Measurements from ENCODE around the gene IL10RB. TPM values are rescaled to one million over a fixed set of nuclear protein-coding genes. Genes with fewer than 3 reads are reported as not detected.
"Not testable (repeated sequence)": the region's sequence is repeated elsewhere in the genome, so short reads cannot be mapped to it uniquely, and the experiment has no call there.

IL10RB gene
- total RNA-seq, 2 donors from 2014 or later: 6.6 to 27.0 TPM

DNA sequence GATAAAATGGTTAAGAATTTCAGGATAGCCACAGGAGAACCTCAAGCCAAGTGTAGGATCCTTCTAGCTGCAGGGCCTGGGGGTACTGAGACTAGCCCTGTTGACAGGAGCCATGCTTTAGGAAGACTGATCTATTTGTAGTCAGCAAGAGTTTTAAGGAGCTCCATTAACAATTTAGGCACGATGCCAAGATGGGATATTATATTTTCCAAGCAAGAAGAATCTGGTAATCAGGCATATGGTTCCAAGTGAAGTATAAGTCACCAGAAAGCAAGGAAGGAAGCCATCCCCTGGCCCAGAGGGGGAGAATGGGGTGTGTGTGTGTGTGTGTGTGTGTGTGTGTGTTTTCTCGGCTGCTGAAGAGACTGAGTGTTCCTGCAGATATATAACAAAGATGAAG, 29.4 kb upstream of the IL10RB start:
- no peak for ATAC-seq
- Histone ChIP-seq H3K27ac (no peak overlapping the region), H3K27me3 (no peaks in the 10 kb centered on the region), H3K4me1 (peaks cover 4% of the 10 kb centered on the region), H3K36me3 (replicated peaks in 1 of 2; ENCODE audit: insufficient read depth in 1 of 2, low read depth in 2 of 2) (no peaks in the 10 kb centered on the region), H3K4me3 (no peak overlapping the region), H3K9me3 (no peaks in the 10 kb centered on the region)
- TF ChIP-seq, protein P1, sequence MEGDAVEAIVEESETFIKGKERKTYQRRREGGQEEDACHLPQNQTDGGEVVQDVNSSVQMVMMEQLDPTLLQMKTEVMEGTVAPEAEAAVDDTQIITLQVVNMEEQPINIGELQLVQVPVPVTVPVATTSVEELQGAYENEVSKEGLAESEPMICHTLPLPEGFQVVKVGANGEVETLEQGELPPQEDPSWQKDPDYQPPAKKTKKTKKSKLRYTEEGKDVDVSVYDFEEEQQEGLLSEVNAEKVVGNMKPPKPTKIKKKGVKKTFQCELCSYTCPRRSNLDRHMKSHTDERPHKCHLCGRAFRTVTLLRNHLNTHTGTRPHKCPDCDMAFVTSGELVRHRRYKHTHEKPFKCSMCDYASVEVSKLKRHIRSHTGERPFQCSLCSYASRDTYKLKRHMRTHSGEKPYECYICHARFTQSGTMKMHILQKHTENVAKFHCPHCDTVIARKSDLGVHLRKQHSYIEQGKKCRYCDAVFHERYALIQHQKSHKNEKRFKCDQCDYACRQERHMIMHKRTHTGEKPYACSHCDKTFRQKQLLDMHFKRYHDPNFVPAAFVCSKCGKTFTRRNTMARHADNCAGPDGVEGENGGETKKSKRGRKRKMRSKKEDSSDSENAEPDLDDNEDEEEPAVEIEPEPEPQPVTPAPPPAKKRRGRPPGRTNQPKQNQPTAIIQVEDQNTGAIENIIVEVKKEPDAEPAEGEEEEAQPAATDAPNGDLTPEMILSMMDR (IDR thresholded peaks at IDR 0.05): no peak
- WGBS, 2 donors: 62 to 87% methylated on average over 2 of the region's 2 CpGs
- DNase-seq: no peak
- intact Hi-C loops (cut with DNase I): no loop called here

DNA sequence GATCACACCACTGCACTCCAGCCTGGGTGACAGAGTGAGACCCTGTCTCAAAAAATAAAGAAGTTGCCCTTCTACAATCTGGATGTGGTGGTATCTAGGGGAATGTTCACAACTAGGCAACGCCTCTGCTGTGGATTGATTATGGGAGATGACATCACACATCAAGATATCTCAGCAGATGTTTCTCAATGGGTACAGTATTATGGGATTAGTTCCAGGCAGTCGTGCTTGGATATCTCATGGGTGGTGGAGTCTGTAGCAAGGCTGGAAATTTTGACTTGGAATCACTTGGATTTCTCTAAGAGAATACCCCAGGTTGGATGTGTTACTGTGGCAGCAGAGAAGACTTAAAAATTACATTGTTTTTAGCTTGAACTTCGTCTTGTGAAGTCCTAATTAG, 28.7 kb upstream of the IL10RB start:
- Histone ChIP-seq H3K4me1 (no peaks in the 10 kb centered on the region), H3K4me3 (no peak overlapping the region), H3K27ac (no peak overlapping the region), H3K27me3 (no peaks in the 10 kb centered on the region), H3K36me3 (replicated peaks in 1 of 2; ENCODE audit: insufficient read depth in 1 of 2, low read depth in 2 of 2) (no peaks in the 10 kb centered on the region), H3K9me3 (no peaks in the 10 kb centered on the region)
- TF ChIP-seq, protein P1 (IDR thresholded peaks at IDR 0.05): no peak
- no peak for TF ChIP-seq POLR2A (IDR thresholded peaks at IDR 0.05)
- no peak for ATAC-seq
- intact Hi-C loops (cut with DNase I): no loop called here
- no peak for DNase-seq
- 83 to 86% methylated on average over 3 of the region's 3 CpGs for WGBS, 2 donors

DNA sequence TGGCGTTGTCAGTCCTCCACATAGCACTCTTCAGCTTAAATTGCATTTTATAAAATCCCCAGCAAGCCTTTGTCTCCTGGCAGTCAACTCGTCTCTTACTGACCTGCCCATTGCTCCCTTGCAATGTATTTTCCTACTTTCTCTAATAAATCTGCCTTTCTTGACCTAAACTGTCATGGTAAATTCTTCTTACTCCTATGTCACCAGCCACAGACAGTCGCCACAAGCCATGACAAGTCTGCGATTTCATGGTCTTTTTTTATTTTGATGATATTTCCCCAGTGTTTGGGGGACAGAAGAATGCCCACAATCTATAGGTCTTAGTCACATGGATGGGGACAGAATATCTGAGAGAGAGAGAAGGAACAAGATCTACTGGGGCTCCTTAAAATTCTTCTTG, 28.0 kb upstream of the IL10RB start:
- H3K27me3 ChIP-seq: no peaks in the 10 kb centered on the region
- ATAC-seq: no peak
- 80 to 89% methylated on average over 4 of the region's 4 CpGs for WGBS, 2 donors
- H3K4me1 ChIP-seq: no peaks in the 10 kb centered on the region
- H3K9me3 ChIP-seq: no peaks in the 10 kb centered on the region
- intact Hi-C loops (cut with DNase I): no loop called here
- no peak overlapping the region for H3K4me3 ChIP-seq
- no peaks in the 10 kb centered on the region for H3K36me3 ChIP-seq (replicated peaks in 1 of 2; ENCODE audit: insufficient read depth in 1 of 2, low read depth in 2 of 2)
- TF ChIP-seq POLR2A (IDR thresholded peaks at IDR 0.05): no peak
- TF ChIP-seq, protein P1 (IDR thresholded peaks at IDR 0.05): no peak
- H3K27ac ChIP-seq: no peak overlapping the region
- no peak for DNase-seq

DNA sequence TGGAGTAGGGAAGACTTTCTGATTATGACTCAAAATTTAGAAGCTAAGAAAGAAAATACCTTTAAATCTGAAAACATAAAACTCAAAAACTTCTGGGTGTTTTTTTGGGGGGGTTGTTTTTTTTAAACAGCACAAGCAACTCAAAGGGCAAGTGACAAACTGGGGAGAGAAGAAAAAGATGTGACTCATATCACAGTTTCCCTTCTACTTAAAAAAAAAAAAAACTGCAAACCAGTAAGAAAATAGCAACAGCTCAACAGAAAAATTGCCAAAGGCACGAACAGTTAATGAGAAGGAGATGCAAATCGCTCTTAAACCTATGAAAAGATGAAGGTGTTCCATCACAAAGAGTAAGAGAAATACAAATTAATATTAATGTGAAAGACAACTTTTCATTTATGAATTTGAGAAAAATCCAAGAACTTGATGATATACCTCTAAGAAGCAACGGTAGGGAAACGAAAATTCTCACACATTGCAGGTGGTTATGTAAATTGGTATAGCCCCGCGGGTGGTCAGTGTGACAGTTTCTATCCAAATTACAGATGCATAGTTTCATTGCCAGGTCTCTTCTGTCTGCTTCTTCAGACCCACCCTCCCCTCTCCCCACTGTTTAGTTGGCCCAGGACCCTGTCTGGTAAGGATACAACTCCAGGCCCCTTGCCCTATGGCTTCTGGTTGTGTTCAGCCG, 27.5 kb upstream of the IL10RB start:
- Histone ChIP-seq H3K36me3 (replicated peaks in 1 of 2; ENCODE audit: insufficient read depth in 1 of 2, low read depth in 2 of 2) (no peaks in the 10 kb centered on the region), H3K27ac (no peak overlapping the region), H3K4me1 (no peaks in the 10 kb centered on the region), H3K9me3 (no peaks in the 10 kb centered on the region), H3K4me3 (no peak overlapping the region), H3K27me3 (no peaks in the 10 kb centered on the region)
- intact Hi-C loops (cut with DNase I): no loop called here
- DNase-seq (no peak), ATAC-seq (no peak)
- TF ChIP-seq, protein P1 (IDR thresholded peaks at IDR 0.05): no peak
- no peak for TF ChIP-seq POLR2A (IDR thresholded peaks at IDR 0.05)
- 84 to 92% methylated on average over 7 of the region's 7 CpGs for WGBS, 2 donors

DNA sequence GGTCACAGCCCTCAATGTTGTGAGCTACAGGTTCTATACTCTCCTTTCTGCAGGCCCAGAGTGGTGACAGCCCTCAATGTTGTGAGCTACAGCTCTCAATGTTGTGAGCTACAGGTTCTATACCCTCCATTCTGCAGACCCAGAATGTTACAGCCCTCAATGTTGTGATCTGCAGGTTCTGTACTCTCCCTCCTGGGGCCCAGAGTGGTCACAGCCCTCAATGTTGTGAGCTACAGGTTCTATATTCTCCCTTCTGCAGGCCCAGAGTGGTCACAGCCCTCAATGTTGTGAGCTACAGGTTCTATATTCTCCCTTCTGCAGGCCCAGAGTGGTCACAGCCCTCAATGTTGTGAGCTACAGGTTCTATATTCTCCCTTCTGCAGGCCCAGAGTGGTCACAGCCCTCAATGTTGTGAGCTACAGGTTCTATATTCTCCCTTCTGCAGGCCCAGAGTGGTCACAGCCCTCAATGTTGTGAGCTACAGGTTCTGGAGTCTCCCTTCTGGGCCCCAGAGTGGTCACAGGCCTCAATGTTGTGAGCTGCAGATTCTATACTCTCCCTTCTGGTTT, 26.5 kb upstream of the IL10RB start:
- ATAC-seq; H3K36me3 ChIP-seq (replicated peaks in 1 of 2; ENCODE audit: insufficient read depth in 1 of 2, low read depth in 2 of 2); H3K27me3 ChIP-seq: not testable (repeated sequence)

More for the DNA sequence above, 26.5 kb upstream of the IL10RB start:
- H3K9me3 ChIP-seq; DNase-seq; H3K27ac ChIP-seq; intact Hi-C loops (cut with DNase I); H3K4me3 ChIP-seq; H3K4me1 ChIP-seq: not testable (repeated sequence)

Measured in body of pancreas (tissue), 4 donors.